Psoas muscle (tissue), 8 donors: ENCODE measurements around the gene CLEC4D. TPM values are rescaled to one million over a fixed set of nuclear protein-coding genes. Genes with fewer than 3 reads are reported as not detected.

Experiments
- ATAC-seq, 4 donors: fragments of 200-7000 bp; cut with Tn5 transposase; one replicate each; pipeline ENCODE4 v1.9.1; 2020; ENCODE audit warnings: moderate library complexity in 3 of 4, mild to moderate bottlenecking in 2 of 4
- DNase-seq, 2 donors: peaks; one replicate each; pipeline ENCODE4 v3.0.0-alpha.2; 2020
- H3K27ac ChIP-seq: fragments of 200-600 bp; one replicate; pipeline ENCODE4 v1.8.0; 2022
- H3K27me3 ChIP-seq, 3 donors: fragments of 200-600 bp in 1 of 3; one replicate each; pipeline versions ENCODE4 v1.6.1 to v1.8.0; 2013 to 2022; ENCODE audit warnings: low read length in 2 of 3, mild to moderate bottlenecking in 2 of 3, moderate library complexity in 1 of 3; ENCODE audit not compliant: insufficient read depth in 3 of 3
- H3K36me3 ChIP-seq, 2 donors: fragments of 200-600 bp in 1 of 2; one replicate each; pipeline versions ENCODE4 v1.6.1 to v1.8.0; 2013 to 2022; ENCODE audit warnings: low read depth in 1 of 2, mild to moderate bottlenecking in 1 of 2, moderate library complexity in 1 of 2; ENCODE audit not compliant: insufficient read depth in 1 of 2
- H3K4me1 ChIP-seq: fragments of 200-600 bp; one replicate; pipeline ENCODE4 v1.8.0; 2022
- H3K4me3 ChIP-seq: fragments of 200-600 bp; one replicate; pipeline ENCODE4 v1.8.0; 2022; ENCODE audit warnings: mild to moderate bottlenecking
- H3K9me3 ChIP-seq: fragments of 200-600 bp; one replicate; pipeline ENCODE4 v1.8.0; 2022
- WGBS, 3 donors: extraction: QIAGEN DNeasy Blood & Tissue Kit; methylation state at CpG; one replicate each; pipeline versions ENCODE4 v1.1.6 to v1.1.7; 2013; 5-methylcytosine and 5-hydroxymethylcytosine counted together
- intact Hi-C, 2 donors: fragments of 100-400 bp; cut with DNase I; formaldehyde crosslinking; loops; one replicate each; pipeline versions ENCODE4 v1.11.0 to v1.14.2; 2022
- polyA plus RNA-seq, 3 donors: library from polyadenylated mRNA; stranded (reverse); fragments of 200-250 nt; gene quantifications; one replicate each; pipeline ENCODE4 v1.2.3, GENCODE V29; 2013
- total RNA-seq, 4 donors: library from RNA; stranded (reverse); fragmentation: NEBNext Ultra II Directional in 2 of 4; extraction: Animal tissue kit (Norgen Biotek cat#: 25700) in 2 of 4; gene quantifications; one replicate each; pipeline versions ENCODE4 v1.2.1 to v1.2.4, GENCODE V29; 2021 to 2023
- TF ChIP-seq, protein P1 (sequence below): fragments of 200-600 bp; IDR thresholded peaks from one replicate; pipeline ENCODE4 v1.8.0; 2022; ENCODE audit warnings: antibody characterized with exemption
- donor health status: healthy with polysubstance abuse.
- donor health status: DM: no; HTN: no; CAD: no; lungs with moderate emphysema.
- donor health status: Bipolar disorder and iron deficiency.
- donor health status: healthy.
- donor health status: DM: yes; HTN: yes; CAD: no.
- donor health status: DM: no; HTN: no; CAD: no.
- donor health status: DM: no; HTN: no; CAD: no.
- donor health status: DM: yes; HTN: yes; CAD: no.

Gene CLEC4D
- total and polyA plus RNA-seq, 7 donors: 0.09 to 0.34 (median 0.09) TPM; not detected in 4

DNA sequence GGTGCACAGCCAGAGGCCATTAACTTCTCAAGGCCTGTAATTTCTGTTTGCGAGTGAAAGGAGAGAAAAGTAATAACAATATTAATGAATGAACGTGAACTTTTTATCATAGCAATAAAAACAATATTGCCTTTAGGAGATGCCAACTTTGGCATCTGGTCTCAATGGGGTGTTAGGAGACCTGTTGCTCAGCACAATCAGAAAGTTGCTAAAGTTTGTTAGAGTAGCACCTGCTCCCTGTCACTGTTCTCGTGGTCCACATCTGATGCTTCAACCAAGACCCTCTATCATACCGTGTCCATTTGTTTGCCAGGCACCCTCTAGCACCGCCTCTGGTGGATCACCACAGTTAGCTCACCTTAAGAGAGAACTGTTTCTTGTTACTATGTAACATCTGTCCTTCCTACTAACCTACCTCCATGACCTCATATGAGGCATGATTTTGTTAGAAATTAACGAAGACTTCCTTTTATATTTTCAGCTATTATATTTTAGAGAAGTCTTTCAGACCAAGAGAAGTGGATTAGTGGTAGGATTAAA, 39.9 kb downstream of the CLEC4D start:
- Histone ChIP-seq H3K27me3 (no peaks in the 10 kb centered on the region), H3K4me1 (no peaks in the 10 kb centered on the region), H3K36me3 (no peaks in the 10 kb centered on the region), H3K4me3 (no peak overlapping the region), H3K27ac (no peak overlapping the region), H3K9me3 (no peaks in the 10 kb centered on the region)
- WGBS, 3 donors: 53 to 61% (median 55%) methylated on average over 6 of the region's 6 CpGs
- intact Hi-C loops: no loop called here
- TF ChIP-seq, protein P1, sequence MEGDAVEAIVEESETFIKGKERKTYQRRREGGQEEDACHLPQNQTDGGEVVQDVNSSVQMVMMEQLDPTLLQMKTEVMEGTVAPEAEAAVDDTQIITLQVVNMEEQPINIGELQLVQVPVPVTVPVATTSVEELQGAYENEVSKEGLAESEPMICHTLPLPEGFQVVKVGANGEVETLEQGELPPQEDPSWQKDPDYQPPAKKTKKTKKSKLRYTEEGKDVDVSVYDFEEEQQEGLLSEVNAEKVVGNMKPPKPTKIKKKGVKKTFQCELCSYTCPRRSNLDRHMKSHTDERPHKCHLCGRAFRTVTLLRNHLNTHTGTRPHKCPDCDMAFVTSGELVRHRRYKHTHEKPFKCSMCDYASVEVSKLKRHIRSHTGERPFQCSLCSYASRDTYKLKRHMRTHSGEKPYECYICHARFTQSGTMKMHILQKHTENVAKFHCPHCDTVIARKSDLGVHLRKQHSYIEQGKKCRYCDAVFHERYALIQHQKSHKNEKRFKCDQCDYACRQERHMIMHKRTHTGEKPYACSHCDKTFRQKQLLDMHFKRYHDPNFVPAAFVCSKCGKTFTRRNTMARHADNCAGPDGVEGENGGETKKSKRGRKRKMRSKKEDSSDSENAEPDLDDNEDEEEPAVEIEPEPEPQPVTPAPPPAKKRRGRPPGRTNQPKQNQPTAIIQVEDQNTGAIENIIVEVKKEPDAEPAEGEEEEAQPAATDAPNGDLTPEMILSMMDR: no peak
- DNase-seq: no peak
- ATAC-seq: no peak

DNA sequence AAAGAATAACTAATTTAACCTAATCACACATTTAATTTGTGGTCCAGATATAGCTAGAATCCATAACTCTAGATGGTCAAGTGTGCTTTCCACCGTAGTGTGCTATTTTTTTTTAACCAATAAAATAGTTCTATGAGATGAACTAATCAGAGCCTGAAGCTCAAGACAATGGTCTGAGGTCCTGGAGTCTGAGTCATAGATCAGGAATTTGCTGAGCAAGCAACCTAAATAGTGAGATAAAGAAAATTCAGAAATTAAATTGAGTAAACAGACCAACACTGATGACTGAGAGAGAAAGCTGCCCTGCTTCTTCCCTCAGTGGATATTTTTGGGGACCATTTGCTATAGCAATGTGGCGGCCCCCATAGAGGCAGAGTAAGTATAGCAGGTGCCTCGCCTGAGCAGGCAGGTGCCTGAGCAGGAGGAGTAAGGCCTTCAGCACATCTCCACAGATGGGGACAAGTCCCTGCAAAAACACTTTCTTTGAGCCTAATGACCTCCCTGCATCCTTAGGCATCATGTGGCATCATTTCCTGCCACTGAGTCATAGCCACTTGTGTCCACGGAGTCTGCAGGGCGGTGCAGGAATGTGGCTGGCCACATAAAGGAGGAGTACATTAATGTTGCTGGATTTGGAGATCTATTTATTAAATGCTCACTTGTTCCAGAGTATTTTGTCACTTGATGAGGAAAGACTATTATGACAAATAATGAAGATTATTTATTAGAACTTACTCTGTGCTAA, 41.3 kb downstream of the CLEC4D start:
- DNase-seq (no peak), ATAC-seq (no peak)
- Histone ChIP-seq H3K4me3 (no peak overlapping the region), H3K4me1 (no peaks in the 10 kb centered on the region), H3K9me3 (no peaks in the 10 kb centered on the region), H3K27ac (no peak overlapping the region), H3K36me3 (no peaks in the 10 kb centered on the region), H3K27me3 (no peaks in the 10 kb centered on the region)
- WGBS, 3 donors: 83 to 90% (median 85%) methylated on average over 5 of the region's 5 CpGs
- TF ChIP-seq, protein P1: no peak
- intact Hi-C loops: no loop called here

DNA sequence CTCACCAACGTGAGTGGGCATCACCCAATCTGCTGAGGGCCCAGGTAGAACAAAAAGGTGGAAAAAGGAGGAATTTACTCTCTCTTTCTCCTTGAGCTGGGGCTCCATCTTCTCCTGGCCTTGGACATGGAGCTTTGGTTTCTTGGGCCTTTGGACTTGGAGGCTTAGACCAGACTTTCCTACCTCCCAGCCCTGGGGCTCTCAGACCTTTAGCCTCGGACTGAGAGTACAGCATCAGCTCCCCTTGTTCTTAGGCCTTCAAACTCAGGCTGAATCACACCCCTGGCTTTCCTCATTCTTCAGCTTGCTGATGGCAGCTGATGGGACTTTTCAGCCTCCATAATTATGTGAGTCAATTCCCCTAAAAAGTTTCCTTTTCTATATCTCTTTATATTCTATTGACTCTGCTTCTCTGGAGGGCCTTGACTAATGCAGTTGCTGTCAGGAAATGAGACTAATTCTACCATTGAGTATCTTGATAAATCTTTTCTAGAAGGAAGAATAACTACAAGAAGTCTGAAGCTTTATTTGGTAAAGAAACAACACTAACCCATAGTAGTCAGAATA, 43.3 kb downstream of the CLEC4D start:
- TF ChIP-seq, protein P1: no peak
- DNase-seq (no peak), ATAC-seq (no peak)
- intact Hi-C loops: no loop called here
- Histone ChIP-seq H3K4me1 (no peaks in the 10 kb centered on the region), H3K27me3 (no peaks in the 10 kb centered on the region), H3K27ac (no peak overlapping the region), H3K36me3 (no peaks in the 10 kb centered on the region), H3K4me3 (no peak overlapping the region), H3K9me3 (no peaks in the 10 kb centered on the region)
- WGBS, 3 donors: 54 to 65% (median 55%) methylated on average over 2 of the region's 2 CpGs

DNA sequence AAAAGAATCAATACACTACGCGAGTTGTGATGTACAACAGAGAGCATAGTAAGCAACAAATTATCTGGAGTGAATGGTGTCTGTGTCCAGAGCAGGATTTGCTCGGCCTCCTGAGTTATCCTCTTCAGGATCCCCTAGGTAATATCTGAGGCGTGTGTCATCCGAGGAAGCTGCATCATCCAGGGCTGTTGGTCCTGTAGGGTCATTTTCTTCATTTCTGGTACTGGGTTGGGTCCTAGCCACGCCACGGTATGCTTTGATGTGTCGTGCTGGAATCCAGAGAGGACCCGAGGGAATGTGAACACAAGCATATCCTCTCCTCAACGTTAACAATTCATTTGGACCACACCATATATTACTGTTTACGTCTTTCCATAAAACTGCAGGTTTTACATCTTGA, 46.4 kb downstream of the CLEC4D start:
- intact Hi-C loops: no loop called here
- Histone ChIP-seq H3K27ac (no peak overlapping the region), H3K9me3 (no peaks in the 10 kb centered on the region), H3K4me1 (no peaks in the 10 kb centered on the region), H3K36me3 (no peaks in the 10 kb centered on the region), H3K4me3 (no peak overlapping the region), H3K27me3 (peaks cover 0 to under 1% (median 0%) of the 10 kb centered on the region in 3 donors)
- no peak for ATAC-seq
- 56 to 59% (median 58%) methylated on average over 11 of the region's 11 CpGs for WGBS, 3 donors
- no peak for DNase-seq
- TF ChIP-seq, protein P1: no peak
